Skeletal muscle satellite cell (primary cell): ENCODE measurements around the gene ARID1A. TPM values are rescaled to one million over a fixed set of nuclear protein-coding genes. Genes with fewer than 3 reads are reported as not detected.

Experiments
- H3K27me3 ChIP-seq: 2 replicates; pipeline ENCODE4 v1.7.0; 2013; ENCODE audit warnings: low read length; ENCODE audit not compliant: control insufficient read depth, insufficient read depth
- H3K36me3 ChIP-seq: 2 replicates; pipeline ENCODE4 v1.7.0; 2013; ENCODE audit warnings: mild to moderate bottlenecking, control low read depth, low read length; ENCODE audit not compliant: insufficient read depth
- H3K4me1 ChIP-seq: 2 replicates; pipeline ENCODE4 v1.7.0; 2013; ENCODE audit warnings: low read length; ENCODE audit not compliant: control insufficient read depth, insufficient read depth
- H3K4me2 ChIP-seq: 2 replicates; pipeline ENCODE4 v1.7.0; 2013; ENCODE audit warnings: mild to moderate bottlenecking, low read length
- H3K4me3 ChIP-seq: 2 replicates; pipeline ENCODE4 v1.7.0; 2013; ENCODE audit warnings: low read length
- H3K9ac ChIP-seq: 2 replicates; pipeline ENCODE4 v1.7.0; 2013; ENCODE audit warnings: mild to moderate bottlenecking, low read depth, low read length, moderate library complexity
- H3K9me3 ChIP-seq: replicated peaks from 2 replicates; pipeline ENCODE4 v1.7.0; 2013; ENCODE audit warnings: mild to moderate bottlenecking, control low read depth, low read length
- small RNA-seq: library from RNA; depleted of rRNA; stranded (forward); fragments of <200 nt; gene quantifications from one replicate; pipeline ENCODE3, GENCODE V24; 2012

The ARID1A gene

DNA sequence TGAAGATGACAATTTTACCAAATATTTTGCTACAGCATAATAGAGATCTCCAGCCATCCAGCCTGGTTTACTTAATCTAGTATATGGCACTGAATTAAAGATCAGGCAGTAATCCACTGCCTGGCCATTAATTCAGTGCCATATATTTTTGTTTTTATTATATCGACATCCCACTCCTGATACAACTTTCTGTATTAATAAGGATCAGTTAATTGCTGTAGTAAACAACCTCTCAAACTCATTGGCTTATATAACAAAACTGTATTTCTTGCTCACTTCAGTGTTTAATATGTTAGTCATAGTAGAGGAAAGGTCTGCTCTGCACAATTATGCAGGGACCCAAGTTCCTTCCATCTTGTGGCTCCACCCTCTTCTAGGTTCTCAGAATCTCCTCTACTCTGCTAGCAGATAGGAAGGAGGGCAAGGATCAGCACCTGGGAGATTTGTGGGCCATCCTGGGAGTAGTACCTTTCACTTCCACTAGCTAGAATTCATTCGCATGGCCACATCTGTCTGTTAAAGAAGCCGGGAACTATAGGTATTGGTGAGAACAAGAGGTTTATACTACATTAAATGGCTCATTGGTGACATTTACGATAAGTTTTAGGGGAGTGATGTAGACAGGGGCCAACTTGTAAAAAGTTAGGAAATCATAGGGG lies 127.1 kb downstream of the ARID1A start:
- H3K36me3 ChIP-seq = no peaks in the 10 kb centered on the region
- no peaks in the 10 kb centered on the region for H3K27me3 ChIP-seq

GRCh38 chr1:26824731-26825130 lies 128.9 kb downstream of the ARID1A start:
- Histone ChIP-seq H3K4me2 (no peak overlapping the region), H3K27me3 (no peaks in the 10 kb centered on the region), H3K9me3 (no peaks in the 10 kb centered on the region), H3K9ac (no peak overlapping the region), H3K4me1 (peaks cover 23% of the 10 kb centered on the region), H3K36me3 (no peaks in the 10 kb centered on the region), H3K4me3 (no peak overlapping the region)

More for the DNA sequence above, 127.1 kb downstream of the ARID1A start:
- H3K4me2 ChIP-seq = no peak overlapping the region
- peaks cover 12% of the 10 kb centered on the region for H3K4me1 ChIP-seq
- H3K4me3 ChIP-seq = no peak overlapping the region
- H3K9ac ChIP-seq = no peak overlapping the region
- H3K9me3 ChIP-seq = no peaks in the 10 kb centered on the region

- H3K4me1 ChIP-seq = peaks cover 23% of the 10 kb centered on the region
- H3K4me3 ChIP-seq = peak within 1 kb of the TSS; percentile 73
- no peaks in the 10 kb centered on the region for H3K27me3 ChIP-seq
- H3K9ac ChIP-seq = peak within 1 kb of the TSS; percentile 72
- no peaks in the 10 kb centered on the region for H3K9me3 ChIP-seq
- no peaks in the 10 kb centered on the region for H3K36me3 ChIP-seq
- H3K4me2 ChIP-seq = peak within 1 kb of the TSS; percentile 83
These were observed 130.7 kb downstream of the ARID1A start, which contains the start of gene ZDHHC18 for GRCh38 chr1:26826261-26827105. Gene ZDHHC18, plus strand, starts transcription at chr1:26826688. Its CDS starts 117 bp downstream, at chr1:26826805.

DNA sequence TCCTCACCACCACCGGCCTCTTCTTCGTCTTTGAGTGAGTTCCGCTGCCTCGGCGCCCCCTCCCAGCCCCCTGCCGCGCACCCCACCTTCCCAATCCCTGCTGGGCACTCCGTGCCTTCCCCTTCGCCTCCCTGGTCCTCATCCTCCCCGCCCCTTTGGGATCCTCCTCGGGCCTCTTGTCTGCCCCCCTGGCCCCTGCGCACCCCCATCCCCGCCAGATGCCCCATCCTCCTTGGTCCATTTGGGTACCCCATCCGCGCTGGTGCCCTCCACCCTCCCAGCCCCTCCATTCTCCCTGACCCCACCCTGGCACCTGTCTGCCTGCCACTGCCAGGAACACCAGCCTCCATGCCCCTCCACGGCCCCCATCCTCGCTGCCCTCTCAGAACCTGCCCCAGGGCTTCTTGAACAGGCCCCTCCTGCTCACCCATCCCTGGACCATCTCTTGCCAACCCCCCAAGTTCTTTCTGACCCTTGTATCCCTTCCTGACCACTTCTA lies 131.3 kb downstream of the ARID1A start:
- Histone ChIP-seq H3K4me2 (peak overlapping the region; percentile 83), H3K9ac (peak overlapping the region; percentile 72), H3K36me3 (peaks cover 5% of the 10 kb centered on the region), H3K4me1 (peaks cover 23% of the 10 kb centered on the region), H3K9me3 (no peaks in the 10 kb centered on the region), H3K4me3 (peak overlapping the region; percentile 73), H3K27me3 (no peaks in the 10 kb centered on the region)

DNA sequence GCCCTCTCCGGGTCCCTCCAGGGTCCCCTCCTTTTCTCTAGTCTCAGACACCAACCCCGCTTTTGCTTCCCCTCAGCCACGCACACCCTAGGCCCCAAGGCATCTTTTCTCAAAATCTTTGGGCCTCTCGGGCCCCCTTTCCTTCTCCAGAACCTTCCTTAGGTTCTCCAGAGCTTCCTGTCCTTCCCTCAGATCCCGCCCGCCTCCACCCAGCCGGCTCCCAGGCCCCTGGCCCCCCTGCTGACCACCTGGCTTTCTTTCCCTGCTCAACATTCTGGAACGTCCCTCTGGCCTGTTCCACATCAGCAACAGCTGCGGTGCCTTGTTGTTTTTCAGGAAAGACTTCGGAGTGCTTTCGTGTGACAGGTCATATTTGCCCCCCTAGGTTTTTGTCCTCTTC lies 131.8 kb downstream of the ARID1A start:
- Histone ChIP-seq H3K9ac (peak overlapping the region; percentile 72), H3K36me3 (peaks cover 10% of the 10 kb centered on the region), H3K4me1 (peaks cover 23% of the 10 kb centered on the region), H3K4me2 (peak overlapping the region; percentile 83), H3K27me3 (no peaks in the 10 kb centered on the region), H3K4me3 (peak overlapping the region; percentile 73), H3K9me3 (no peaks in the 10 kb centered on the region)

GRCh38 chr1:26828411-26828991 lies 132.7 kb downstream of the ARID1A start:
- Histone ChIP-seq H3K4me2 (peak overlapping the region; percentile 5), H3K4me1 (peaks cover 23% of the 10 kb centered on the region), H3K9ac (no peak overlapping the region), H3K4me3 (no peak overlapping the region), H3K27me3 (no peaks in the 10 kb centered on the region), H3K36me3 (peaks cover 18% of the 10 kb centered on the region), H3K9me3 (no peaks in the 10 kb centered on the region)

DNA sequence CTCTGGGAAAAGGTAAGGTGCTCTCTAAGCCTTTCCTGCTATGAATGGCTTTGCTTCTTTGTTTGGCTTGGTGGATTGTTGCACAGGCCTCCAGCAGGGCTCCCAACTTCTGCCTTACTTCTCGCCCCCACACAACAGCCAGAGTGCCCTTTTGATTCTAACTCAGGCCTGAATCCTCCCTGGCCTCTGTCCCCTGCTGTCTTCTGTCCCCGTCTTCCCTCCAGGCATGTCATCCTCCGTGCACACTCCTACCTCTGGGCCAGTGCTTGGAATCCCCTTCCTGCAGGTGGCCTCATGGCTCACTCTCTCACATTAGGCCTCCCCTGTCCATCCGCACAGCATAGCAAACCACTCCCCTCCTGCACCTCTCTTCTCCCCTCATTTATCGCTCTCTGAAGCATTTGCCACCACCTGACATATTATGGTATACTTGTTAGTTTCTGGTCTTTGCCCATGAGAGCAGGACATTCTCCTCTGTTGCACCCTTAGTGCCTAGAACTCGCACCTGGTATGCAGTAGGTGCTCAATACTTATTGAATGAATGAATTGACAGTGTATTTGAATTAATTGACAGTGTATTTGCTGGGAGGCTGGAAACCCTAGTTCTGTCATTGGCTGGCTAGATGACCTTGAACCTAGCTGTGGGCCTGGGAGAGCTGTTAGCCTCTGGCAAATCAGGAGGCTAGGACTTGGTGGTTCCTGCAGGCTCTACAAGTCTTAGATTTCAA lies 133.5 kb downstream of the ARID1A start:
- Histone ChIP-seq H3K36me3 (peaks cover 24% of the 10 kb centered on the region), H3K27me3 (no peaks in the 10 kb centered on the region), H3K4me2 (peak overlapping the region; percentile 5), H3K9me3 (no peaks in the 10 kb centered on the region), H3K4me3 (no peak overlapping the region), H3K4me1 (peaks cover 23% of the 10 kb centered on the region), H3K9ac (no peak overlapping the region)

- Histone ChIP-seq H3K36me3 (peaks cover 34% of the 10 kb centered on the region), H3K27me3 (no peaks in the 10 kb centered on the region), H3K4me1 (peaks cover 21% of the 10 kb centered on the region), H3K9ac (no peak overlapping the region), H3K4me2 (no peak overlapping the region), H3K9me3 (no peaks in the 10 kb centered on the region), H3K4me3 (no peak overlapping the region)
These were observed 135.2 kb downstream of the ARID1A start for GRCh38 chr1:26831059-26831458.

Small RNA genes lying within 50 kb of the gene (small RNA-seq; reads per million reads assigned to genes)
- gene AL627082.1 (not detected), gene RN7SL165P (not detected)
